IMR-90 (cell line): Measurements from ENCODE around the gene STUB1. TPM values are rescaled to one million over a fixed set of nuclear protein-coding genes. Genes with fewer than 3 reads are reported as not detected.

Experiments
- ATAC-seq: fragments of 200-7000 bp; cut with Tn5 transposase; 2 replicates; pipeline ENCODE4 v1.9.1; 2020; ENCODE audit warnings: low read depth, mild to moderate bottlenecking, moderate library complexity
- BruUV-seq: library from RNA; stranded (reverse); fragments of 400-500 nt; replicated peaks from 2 replicates; lab custom pipeline; 2021; lab: Mats Ljungman, UMichigan
- CTCF ChIA-PET: fragments of 300-600 bp; formaldehyde crosslinking; extraction: SDS; loops from one replicate; lab custom pipeline; 2021; ENCODE audit warnings: antibody characterized with exemption; lab: Yijun Ruan, JAX
- POLR2A ChIA-PET: fragments of 300-600 bp; sonication (Branson Sonifier 250); formaldehyde crosslinking; loops from one replicate; lab custom pipeline; 2022; ENCODE audit warnings: antibody characterized with exemption; ENCODE audit not compliant: unreplicated experiment; lab: Charles Lee
- DNase-seq: peaks from one replicate; pipeline ENCODE4 v3.0.0; 2013
- H2AFZ ChIP-seq: replicated peaks from 2 replicates; pipeline ENCODE3; 2013; ENCODE audit warnings: low read length, mild to moderate bottlenecking; ENCODE audit not compliant: poor library complexity
- H2AK5ac ChIP-seq: 2 replicates; pipeline ENCODE4 v1.6.1; 2013; ENCODE audit warnings: low read depth, low read length, inconsistent platforms
- H2AK9ac ChIP-seq: replicated peaks from 2 replicates; pipeline ENCODE3; 2013; ENCODE audit warnings: mild to moderate bottlenecking, low read depth, low read length, moderate library complexity; ENCODE audit not compliant: poor library complexity
- H2BK120ac ChIP-seq: 2 replicates; pipeline ENCODE4 v1.6.1; 2013; ENCODE audit warnings: low read depth, low read length, inconsistent platforms
- H2BK15ac ChIP-seq: 3 replicates; pipeline ENCODE4 v1.6.1; 2013; ENCODE audit warnings: low read depth, low read length, inconsistent platforms
- H2BK20ac ChIP-seq: 2 replicates; pipeline ENCODE4 v1.6.1; 2013; ENCODE audit warnings: low read depth, mild to moderate bottlenecking, inconsistent platforms, low read length, moderate library complexity
- H2BK5ac ChIP-seq: 2 replicates; pipeline ENCODE4 v1.6.1; 2013; ENCODE audit warnings: mild to moderate bottlenecking, low read depth, low read length, inconsistent platforms; ENCODE audit not compliant: poor library complexity, severe bottlenecking
- H3K14ac ChIP-seq: replicated peaks from 2 replicates; pipeline ENCODE4 v1.6.1; 2013; ENCODE audit warnings: low read depth, low read length, inconsistent platforms
- H3K18ac ChIP-seq: 2 replicates; pipeline ENCODE4 v1.6.1; 2013; ENCODE audit warnings: low read depth, low read length, control low read depth
- H3K23ac ChIP-seq: 2 replicates; pipeline ENCODE4 v1.6.1; 2013; ENCODE audit warnings: low read depth, low read length, inconsistent platforms
- H3K27ac ChIP-seq: 2 replicates; pipeline ENCODE4 v1.5.1; 2013; ENCODE audit warnings: mild to moderate bottlenecking, control low read depth, low read length; ENCODE audit not compliant: insufficient read depth
- H3K27me3 ChIP-seq: 2 replicates; pipeline ENCODE4 v1.6.1; 2013; ENCODE audit warnings: low read length; ENCODE audit not compliant: control insufficient read depth, insufficient read depth
- H3K36me3 ChIP-seq: 2 replicates; pipeline ENCODE4 v1.6.1; 2013; ENCODE audit warnings: low read length, mixed read lengths; ENCODE audit not compliant: control insufficient read depth, insufficient read depth
- H3K4ac ChIP-seq: 2 replicates; pipeline ENCODE4 v1.6.1; 2013; ENCODE audit warnings: low read depth, low read length, inconsistent platforms
- H3K4me1 ChIP-seq: 2 replicates; pipeline ENCODE4 v1.6.1; 2013; ENCODE audit warnings: low read length, mixed read lengths; ENCODE audit not compliant: control insufficient read depth, insufficient read depth
- H3K4me2 ChIP-seq: 2 replicates; pipeline ENCODE4 v1.6.1; 2013; ENCODE audit warnings: low read depth, mild to moderate bottlenecking, control low read depth, low read length, moderate library complexity
- H3K4me3 ChIP-seq: 2 replicates; pipeline ENCODE4 v1.5.1; 2013; ENCODE audit warnings: low read depth, mild to moderate bottlenecking, control low read depth, low read length, moderate library complexity; ENCODE audit not compliant: insufficient read depth
- H3K56ac ChIP-seq: 2 replicates; pipeline ENCODE4 v1.6.1; 2013; ENCODE audit warnings: low read length, inconsistent platforms; ENCODE audit not compliant: insufficient read depth; ENCODE audit errors: extremely low read depth
- H3K79me1 ChIP-seq, 2 experiments: 2 replicates each; pipeline ENCODE4 v1.6.1; 2013; ENCODE audit warnings: low read length in 2 of 2, inconsistent platforms in 1 of 2, low read depth in 1 of 2
- H3K9ac ChIP-seq: 2 replicates; pipeline ENCODE4 v1.6.1; 2013; ENCODE audit warnings: low read depth, low read length, control low read depth
- H3K9me1 ChIP-seq: 2 replicates; pipeline ENCODE4 v1.6.1; 2013; ENCODE audit warnings: low read length, inconsistent platforms; ENCODE audit not compliant: insufficient read depth
- H3K9me3 ChIP-seq: 2 replicates; pipeline ENCODE4 v1.6.1; 2013; ENCODE audit warnings: low read length; ENCODE audit not compliant: control insufficient read depth, insufficient read depth
- H4K20me1 ChIP-seq: 2 replicates; pipeline ENCODE4 v1.6.1; 2013; ENCODE audit warnings: low read length, inconsistent platforms; ENCODE audit not compliant: insufficient read depth
- H4K5ac ChIP-seq: 2 replicates; pipeline ENCODE4 v1.6.1; 2013; ENCODE audit warnings: mild to moderate bottlenecking, low read depth, low read length, control low read depth
- H4K8ac ChIP-seq, 2 experiments: 2 replicates each; pipeline ENCODE4 v1.6.1; 2013; ENCODE audit warnings: low read depth in 2 of 2, low read length in 2 of 2, control low read depth in 1 of 2, inconsistent platforms in 1 of 2
- H4K91ac ChIP-seq: 2 replicates; pipeline ENCODE4 v1.6.1; 2013; ENCODE audit warnings: low read depth, low read length, inconsistent platforms; ENCODE audit not compliant: insufficient read depth
- BHLHE40 ChIP-seq: fragments of 150-350 bp; IDR thresholded peaks from 2 replicates; pipeline ENCODE4 v1.6.1; 2016; ENCODE audit warnings: mild to moderate bottlenecking, low read depth, low read length
- CEBPB ChIP-seq: IDR thresholded peaks from 2 replicates; pipeline ENCODE4 v1.6.1; 2012; ENCODE audit warnings: low read depth, low read length, improper control_type of control experiment
- CHD1 ChIP-seq: IDR thresholded peaks from 2 replicates; pipeline ENCODE4 v1.6.1; 2012; ENCODE audit warnings: low read depth, low read length, improper control_type of control experiment
- ELK1 ChIP-seq: fragments of 150-350 bp; IDR thresholded peaks from 2 replicates; pipeline ENCODE4 v1.6.1; 2016; ENCODE audit warnings: low read depth, mild to moderate bottlenecking, low read length, moderate library complexity, borderline replicate concordance
- FOS ChIP-seq: fragments of 150-350 bp; IDR thresholded peaks from 2 replicates; pipeline ENCODE4 v1.6.1; 2016; ENCODE audit warnings: low read depth, low read length
- MAZ ChIP-seq: IDR thresholded peaks from 2 replicates; pipeline ENCODE4 v1.6.1; 2012; ENCODE audit warnings: low read depth, mild to moderate bottlenecking, low read length, improper control_type of control experiment, moderate library complexity, borderline replicate concordance
- MXI1 ChIP-seq: IDR thresholded peaks from 2 replicates; pipeline ENCODE4 v1.6.1; 2012; ENCODE audit warnings: low read depth, mild to moderate bottlenecking, low read length, moderate library complexity, borderline replicate concordance
- NFE2L2 ChIP-seq: fragments of 150-350 bp; IDR thresholded peaks from 2 replicates; pipeline ENCODE4 v1.6.1; 2016; ENCODE audit warnings: low read depth, mild to moderate bottlenecking, low read length
- POLR2A ChIP-seq: IDR thresholded peaks from 2 replicates; pipeline ENCODE4 v1.6.1; 2012; ENCODE audit warnings: mild to moderate bottlenecking, low read depth, low read length
- RAD21 ChIP-seq: IDR thresholded peaks from 2 replicates; pipeline ENCODE4 v1.6.1; 2012; ENCODE audit warnings: low read length, improper control_type of control experiment
- RCOR1 ChIP-seq: IDR thresholded peaks from 2 replicates; pipeline ENCODE4 v1.6.1; 2012; ENCODE audit warnings: mild to moderate bottlenecking, low read length, improper control_type of control experiment; ENCODE audit not compliant: insufficient replicate concordance
- RFX5 ChIP-seq: IDR thresholded peaks from 2 replicates; pipeline ENCODE4 v1.8.0; 2012; ENCODE audit warnings: low read depth, mild to moderate bottlenecking, low read length, moderate library complexity
- SMC3 ChIP-seq: fragments of 150-350 bp; IDR thresholded peaks from 2 replicates; pipeline ENCODE4 v1.6.1; 2016; ENCODE audit warnings: low read depth, mild to moderate bottlenecking, antibody characterized with exemption, low read length, moderate library complexity
- WGBS, 2 experiments: methylation state at CpG; one replicate each; pipeline versions ENCODE4 v1.1.5 to v1.1.7; 2013; ENCODE audit warnings: missing lambda C conversion rate in 2 of 2; ENCODE audit not compliant: insufficient read length in 1 of 2; ENCODE audit errors: extremely low coverage in 2 of 2; 5-methylcytosine and 5-hydroxymethylcytosine counted together
- dilution Hi-C: fragments of 300-500 bp; cut with HindIII; formaldehyde crosslinking; loops from one replicate; pipeline ENCODE4 v1.14.3; 2018; ENCODE audit warnings: low sequenced_read_pairs; ENCODE audit not compliant: unreplicated experiment
- in situ Hi-C: fragments of 300-500 bp; cut with MboI; formaldehyde crosslinking; loops from 3 replicates; pipeline ENCODE4 v1.14.3; 2019; ENCODE audit warnings: low sequenced_read_pairs, inconsistent platforms, mixed read lengths
- intact Hi-C: fragments of 100-400 bp; cut with micrococcal nuclease; formaldehyde crosslinking; loops from 2 replicates; pipeline ENCODE4 v1.10.0; 2022
- polyA plus RNA-seq, 3 experiments: library from polyadenylated mRNA; depleted of rRNA; stranded (reverse); fragments of >200 nt; gene quantifications; 2 replicates each; pipeline ENCODE4 v1.2.3, GENCODE V29; 2012; ENCODE audit warnings: low replicate concordance in 1 of 3
- total RNA-seq: library from RNA; depleted of rRNA; stranded (reverse); fragments of >200 nt; gene quantifications from 2 replicates; pipeline ENCODE4 v1.2.3, GENCODE V29; 2012
- TF ChIP-seq, protein P1 (sequence below): conservative IDR thresholded peaks from 2 replicates; pipeline ENCODE4 v1.5.1; 2012; ENCODE audit warnings: mild to moderate bottlenecking, low read depth, low read length, improper control_type of control experiment

STUB1 gene
- total and polyA plus RNA-seq, 2 of the 4 experiments (the other 2 are of a cell fraction) = 183 to 186 TPM

- Histone ChIP-seq H4K20me1 (peaks cover 14% of the 10 kb centered on the region; the same call in 1 of the 2 replicates), H3K23ac (no peak overlapping the region), H3K14ac (no peak overlapping the region), H2BK15ac (no peak overlapping the region), H2BK5ac (no peak overlapping the region), H3K9me3 (no peaks in the 10 kb centered on the region), H3K4me1 (peaks cover 8% of the 10 kb centered on the region; the same call in 1 of the 2 replicates), H2BK120ac (no peak overlapping the region), H3K27ac (no peak overlapping the region), H3K9ac (no peak overlapping the region), H3K4me3 (no peak overlapping the region), H3K27me3 (peaks cover 26% of the 10 kb centered on the region), H3K18ac (no peak overlapping the region), H3K36me3 (no peaks in the 10 kb centered on the region), H4K5ac (no peak overlapping the region), H3K79me1 (no peaks in the 10 kb centered on the region), H3K56ac (no peak overlapping the region), H2AFZ (peak overlapping the region; percentile 40), H3K4ac (no peak overlapping the region), H2BK20ac (no peak overlapping the region), H3K4me2 (peak overlapping the region; percentile 11; the same call in 1 of the 2 replicates), H2AK5ac (no peak overlapping the region), H2AK9ac (no peak overlapping the region), H3K9me1 (no peaks in the 10 kb centered on the region), H4K91ac (no peak overlapping the region), H4K8ac (no peak overlapping the region)
- CTCF ChIA-PET = no interaction called here
- in situ Hi-C loops = loop anchor here (5.0 to 25.0 kb wide), 2 partner anchors 77 to 352 kb away; partner anchors contain the start of genes CHTF18, RPUSD1 and SSTR5
- intact Hi-C loops = loop anchor here (5.0 kb wide), 1 partner anchor 272 kb away; the partner anchor contains the start of gene SOX8
- no TSS peak for BruUV-seq
- WGBS, 2 experiments = 7% methylated on average over 6 of the region's 30 CpGs; no CpG with 5 or more reads in 1 of the 2 experiments
- POLR2A ChIA-PET = interaction anchor here (0.6 kb wide), 1 partner anchor 10 kb away, joined by 4 read pairs; no protein-coding TSS in a partner anchor
- ATAC-seq = peak; percentile 25
- dilution Hi-C loops = no loop called here
- DNase-seq = peak; percentile 88
- TF ChIP-seq POLR2A (no peak), CHD1 (no peak), RCOR1 (no peak), MXI1 (peak; percentile 100), FOS (peak; percentile 69), RFX5 (no peak), RAD21 (no peak), BHLHE40 (0 out of 2 replicates have a peak, but pooled peaks have one; percentile 28), NFE2L2 (peak; percentile 57; the same call in 1 of the 2 replicates), ELK1 (no peak), MAZ (no peak), CEBPB (no peak), SMC3 (no peak)
- TF ChIP-seq, protein P1, sequence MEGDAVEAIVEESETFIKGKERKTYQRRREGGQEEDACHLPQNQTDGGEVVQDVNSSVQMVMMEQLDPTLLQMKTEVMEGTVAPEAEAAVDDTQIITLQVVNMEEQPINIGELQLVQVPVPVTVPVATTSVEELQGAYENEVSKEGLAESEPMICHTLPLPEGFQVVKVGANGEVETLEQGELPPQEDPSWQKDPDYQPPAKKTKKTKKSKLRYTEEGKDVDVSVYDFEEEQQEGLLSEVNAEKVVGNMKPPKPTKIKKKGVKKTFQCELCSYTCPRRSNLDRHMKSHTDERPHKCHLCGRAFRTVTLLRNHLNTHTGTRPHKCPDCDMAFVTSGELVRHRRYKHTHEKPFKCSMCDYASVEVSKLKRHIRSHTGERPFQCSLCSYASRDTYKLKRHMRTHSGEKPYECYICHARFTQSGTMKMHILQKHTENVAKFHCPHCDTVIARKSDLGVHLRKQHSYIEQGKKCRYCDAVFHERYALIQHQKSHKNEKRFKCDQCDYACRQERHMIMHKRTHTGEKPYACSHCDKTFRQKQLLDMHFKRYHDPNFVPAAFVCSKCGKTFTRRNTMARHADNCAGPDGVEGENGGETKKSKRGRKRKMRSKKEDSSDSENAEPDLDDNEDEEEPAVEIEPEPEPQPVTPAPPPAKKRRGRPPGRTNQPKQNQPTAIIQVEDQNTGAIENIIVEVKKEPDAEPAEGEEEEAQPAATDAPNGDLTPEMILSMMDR = no peak
These were observed 29.6 kb downstream of the STUB1 start for GRCh38 chr16:709566-710499.
